Colonic mucosa (tissue), 4 donors: ENCODE data around the gene CERT1. TPM values are rescaled to one million over a fixed set of nuclear protein-coding genes. Genes with fewer than 3 reads are reported as not detected.
"Not testable (repeated sequence)": the region's sequence is repeated elsewhere in the genome, so short reads cannot be mapped to it uniquely, and the experiment has no call there.

Source experiments
- DNase-seq: peaks from one replicate; pipeline ENCODE4 v3.0.0-alpha.2; 2020
- H3K27ac ChIP-seq: fragments of 200-600 bp; one replicate; pipeline ENCODE4 v1.8.0; 2021
- H3K27me3 ChIP-seq: fragments of 200-600 bp; one replicate; pipeline ENCODE4 v1.8.0; 2021
- H3K36me3 ChIP-seq: fragments of 200-600 bp; one replicate; pipeline ENCODE4 v1.8.0; 2021
- H3K4me1 ChIP-seq: fragments of 200-600 bp; one replicate; pipeline ENCODE4 v1.8.0; 2021; ENCODE audit warnings: mild to moderate bottlenecking
- H3K4me3 ChIP-seq: fragments of 200-600 bp; one replicate; pipeline ENCODE4 v1.8.0; 2021
- H3K9ac ChIP-seq, 2 donors: one replicate each; pipeline ENCODE4 v1.7.0; 2013; ENCODE audit warnings: control low read depth in 2 of 2, low read depth in 2 of 2, low read length in 2 of 2
- H3K9me3 ChIP-seq: fragments of 200-600 bp; one replicate; pipeline ENCODE4 v1.8.0; 2021
- intact Hi-C: fragments of 100-400 bp; cut with DNase I; formaldehyde crosslinking; loops from one replicate; pipeline ENCODE4 v1.14.1; 2022
- total RNA-seq, 2 donors: library from RNA; stranded (reverse); fragmentation: NEBNext Ultra II Directional in 1 of 2; extraction: Animal tissue kit (Norgen Biotek cat#: 25700) in 1 of 2; gene quantifications; one replicate each; pipeline ENCODE4 v1.2.1, GENCODE V29; 2021
- TF ChIP-seq, protein P1 (sequence below): fragments of 200-600 bp; IDR thresholded peaks from one replicate; pipeline ENCODE4 v1.8.0; 2022; ENCODE audit warnings: antibody characterized with exemption, mild to moderate bottlenecking
- donor health status: healthy.
- donor health status: DM: no; HTN: no; CAD: no.
- donor health status: DM: no; HTN: no; CAD: no.

Gene CERT1
- total RNA-seq, 2 donors from 2014 or later = 34.0 to 44.5 TPM

DNA sequence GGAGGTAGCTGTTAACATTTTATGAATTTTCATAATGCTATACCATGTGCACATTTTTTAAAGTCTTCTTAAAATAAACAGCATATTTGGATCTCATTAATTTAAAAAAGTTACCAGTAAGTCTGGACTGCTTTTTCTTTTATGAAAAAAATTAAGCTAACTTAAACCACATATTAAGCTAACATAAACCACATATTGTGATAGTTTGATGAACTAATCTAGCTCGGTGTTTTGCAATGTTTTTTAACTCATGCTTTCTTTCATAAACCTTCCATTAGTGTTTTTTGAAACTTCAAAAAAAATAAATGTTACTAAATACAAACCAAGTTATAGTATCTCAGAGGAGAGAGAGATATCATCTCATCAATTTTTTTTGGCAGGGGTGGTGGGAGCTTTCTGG lies 26.8 kb upstream of the CERT1 start:
- no peaks in the 10 kb centered on the region for H3K9me3 ChIP-seq
- H3K4me3 ChIP-seq = no peak overlapping the region
- intact Hi-C loops = no loop called here
- DNase-seq = no peak
- H3K36me3 ChIP-seq = no peaks in the 10 kb centered on the region
- TF ChIP-seq, protein P1, sequence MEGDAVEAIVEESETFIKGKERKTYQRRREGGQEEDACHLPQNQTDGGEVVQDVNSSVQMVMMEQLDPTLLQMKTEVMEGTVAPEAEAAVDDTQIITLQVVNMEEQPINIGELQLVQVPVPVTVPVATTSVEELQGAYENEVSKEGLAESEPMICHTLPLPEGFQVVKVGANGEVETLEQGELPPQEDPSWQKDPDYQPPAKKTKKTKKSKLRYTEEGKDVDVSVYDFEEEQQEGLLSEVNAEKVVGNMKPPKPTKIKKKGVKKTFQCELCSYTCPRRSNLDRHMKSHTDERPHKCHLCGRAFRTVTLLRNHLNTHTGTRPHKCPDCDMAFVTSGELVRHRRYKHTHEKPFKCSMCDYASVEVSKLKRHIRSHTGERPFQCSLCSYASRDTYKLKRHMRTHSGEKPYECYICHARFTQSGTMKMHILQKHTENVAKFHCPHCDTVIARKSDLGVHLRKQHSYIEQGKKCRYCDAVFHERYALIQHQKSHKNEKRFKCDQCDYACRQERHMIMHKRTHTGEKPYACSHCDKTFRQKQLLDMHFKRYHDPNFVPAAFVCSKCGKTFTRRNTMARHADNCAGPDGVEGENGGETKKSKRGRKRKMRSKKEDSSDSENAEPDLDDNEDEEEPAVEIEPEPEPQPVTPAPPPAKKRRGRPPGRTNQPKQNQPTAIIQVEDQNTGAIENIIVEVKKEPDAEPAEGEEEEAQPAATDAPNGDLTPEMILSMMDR = no peak
- no peaks in the 10 kb centered on the region for H3K4me1 ChIP-seq
- H3K9ac ChIP-seq = no peak overlapping the region
- no peak overlapping the region for H3K27ac ChIP-seq
- H3K27me3 ChIP-seq = no peaks in the 10 kb centered on the region

DNA sequence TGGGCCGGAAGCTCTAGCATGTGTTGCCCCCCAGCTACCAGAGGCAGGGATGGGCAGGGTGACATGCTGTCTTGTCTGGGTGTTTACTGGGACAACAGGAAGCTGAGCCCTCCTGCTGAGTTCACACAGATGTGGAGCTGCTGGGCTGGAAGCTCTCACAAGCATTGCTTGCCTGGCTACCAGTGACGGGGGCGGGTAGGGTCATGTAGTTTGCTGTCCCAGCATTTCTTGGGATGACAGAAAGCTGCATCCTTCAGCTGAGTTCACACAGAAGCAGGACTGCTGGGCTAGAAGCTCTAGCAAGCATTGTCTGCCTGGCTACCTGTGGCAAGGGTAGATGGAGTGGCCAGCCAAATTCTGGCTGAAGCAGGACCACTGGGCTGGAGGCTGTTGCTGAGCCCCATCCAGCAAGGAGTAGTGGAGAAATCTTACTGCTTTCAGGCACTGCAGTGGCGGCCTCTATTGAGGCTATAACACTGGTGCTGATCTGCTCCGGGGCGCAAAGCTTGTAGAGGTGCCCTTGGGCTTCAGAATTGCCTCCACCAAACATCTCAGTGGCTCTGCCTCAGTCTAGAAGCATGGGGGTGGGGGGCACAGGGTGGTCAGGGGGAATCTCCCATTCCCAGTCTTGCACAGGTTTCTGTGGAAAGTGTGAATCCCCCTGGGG lies 25.4 kb upstream of the CERT1 start:
- intact Hi-C loops = no loop called here
- no peak for DNase-seq
- Histone ChIP-seq H3K4me1 (no peaks in the 10 kb centered on the region), H3K9ac (no peak overlapping the region), H3K36me3 (no peaks in the 10 kb centered on the region), H3K9me3 (no peaks in the 10 kb centered on the region), H3K27me3 (no peaks in the 10 kb centered on the region), H3K27ac (no peak overlapping the region), H3K4me3 (no peak overlapping the region)
- TF ChIP-seq, protein P1 = no peak

DNA sequence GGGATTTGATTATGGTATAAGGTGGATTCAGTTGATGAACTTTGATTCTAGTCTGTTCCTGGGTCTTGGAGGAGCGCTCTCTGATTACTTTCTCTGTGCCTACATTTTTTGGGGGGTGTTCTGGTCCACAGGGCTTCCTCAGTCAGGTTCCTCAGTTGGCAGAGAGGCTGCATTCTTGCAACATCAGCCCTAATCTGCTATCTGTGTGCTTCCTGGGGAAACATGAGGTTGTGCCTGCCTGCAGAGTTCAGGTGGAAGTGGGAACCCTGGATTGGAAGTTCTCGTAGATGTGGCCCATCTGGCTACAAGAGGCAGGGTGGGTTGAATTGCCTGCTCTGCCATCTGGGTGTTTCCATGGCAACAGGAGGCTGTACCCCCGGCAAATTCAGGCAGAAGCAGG lies 24.7 kb upstream of the CERT1 start:
- intact Hi-C loops = no loop called here
- TF ChIP-seq, protein P1 = no peak
- no peaks in the 10 kb centered on the region for H3K36me3 ChIP-seq
- H3K4me1 ChIP-seq = no peaks in the 10 kb centered on the region
- H3K4me3 ChIP-seq = no peak overlapping the region
- no peaks in the 10 kb centered on the region for H3K27me3 ChIP-seq
- no peak overlapping the region for H3K9ac ChIP-seq
- DNase-seq = no peak
- H3K27ac ChIP-seq = no peak overlapping the region
- no peaks in the 10 kb centered on the region for H3K9me3 ChIP-seq

DNA sequence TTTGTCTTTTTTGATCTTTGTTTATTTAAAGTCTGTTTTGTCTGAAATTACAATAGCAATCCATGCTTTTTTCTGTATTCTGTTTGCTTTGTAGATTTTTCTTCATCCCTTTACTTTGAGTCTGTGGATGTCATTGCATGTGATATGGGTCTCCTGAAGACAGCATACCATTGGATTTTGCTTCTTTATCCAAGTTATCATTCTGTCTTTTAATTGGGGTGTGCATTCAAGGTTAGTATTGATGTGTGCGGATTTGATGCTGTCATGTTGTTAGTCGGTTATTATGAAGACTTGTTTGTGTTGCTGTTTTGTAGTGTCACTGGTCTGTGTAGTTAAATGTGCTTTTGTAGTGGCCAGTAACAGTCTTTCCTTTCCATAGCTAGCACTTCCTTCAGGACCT lies 23.3 kb upstream of the CERT1 start:
- TF ChIP-seq, protein P1 = no peak
- Histone ChIP-seq H3K36me3 (no peaks in the 10 kb centered on the region), H3K27me3 (no peaks in the 10 kb centered on the region), H3K27ac (no peak overlapping the region), H3K4me3 (no peak overlapping the region), H3K9ac (no peak overlapping the region), H3K4me1 (no peaks in the 10 kb centered on the region), H3K9me3 (no peaks in the 10 kb centered on the region)
- no peak for DNase-seq
- intact Hi-C loops = no loop called here

DNA sequence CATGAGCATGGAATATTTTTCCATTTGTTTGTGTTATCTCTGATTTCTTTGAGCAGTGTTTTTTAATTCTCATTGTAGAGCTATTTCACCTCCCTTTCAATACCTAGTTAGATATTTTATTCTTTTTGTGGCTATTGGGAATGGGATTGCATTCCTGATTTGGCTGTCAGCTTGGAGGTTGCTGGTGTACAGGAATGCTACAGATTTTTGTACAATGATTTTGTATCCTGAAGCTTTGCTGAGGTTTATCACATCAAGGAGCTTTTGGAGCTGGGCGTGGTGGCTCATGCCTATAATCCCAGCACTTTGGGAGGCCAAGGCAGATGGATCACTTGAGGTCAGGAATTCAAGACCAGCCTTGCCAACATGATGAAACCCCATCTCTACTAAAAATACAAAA lies 22.3 kb upstream of the CERT1 start:
- H3K4me1 ChIP-seq, H3K27me3 ChIP-seq, intact Hi-C loops, H3K9ac ChIP-seq, H3K36me3 ChIP-seq, DNase-seq, H3K9me3 ChIP-seq, H3K27ac ChIP-seq, H3K4me3 ChIP-seq: not testable (repeated sequence)

DNA sequence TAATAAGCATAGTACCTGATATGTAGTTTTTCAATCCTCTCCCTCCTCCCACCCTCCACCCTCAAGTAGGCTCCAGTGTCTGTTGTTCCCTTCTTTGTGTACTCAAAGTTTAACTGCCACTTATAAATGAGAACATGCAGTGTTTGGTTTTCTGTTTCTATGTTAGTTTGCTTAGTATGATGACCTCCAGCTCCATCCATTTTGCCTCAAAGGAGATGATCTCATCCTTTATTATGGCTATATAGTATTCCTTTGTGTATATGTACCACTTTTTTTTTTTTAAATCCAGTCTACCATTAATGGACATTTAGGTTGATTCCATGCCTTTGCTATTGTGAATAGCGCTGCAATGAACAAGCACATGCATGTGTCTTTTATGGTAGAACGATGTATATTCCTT lies 20.8 kb upstream of the CERT1 start:
- no peaks in the 10 kb centered on the region for H3K27me3 ChIP-seq
- no peak overlapping the region for H3K4me3 ChIP-seq
- intact Hi-C loops = no loop called here
- H3K9ac ChIP-seq = no peak overlapping the region
- no peaks in the 10 kb centered on the region for H3K9me3 ChIP-seq
- no peak for DNase-seq
- H3K27ac ChIP-seq = no peak overlapping the region
- no peaks in the 10 kb centered on the region for H3K36me3 ChIP-seq
- TF ChIP-seq, protein P1 = no peak
- H3K4me1 ChIP-seq = no peaks in the 10 kb centered on the region
